Right ventricle myocardium superior (tissue), 1 donor: ENCODE measurements around the gene BMP7. TPM values are rescaled to one million over a fixed set of nuclear protein-coding genes. Genes with fewer than 3 reads are reported as not detected.
A peak's percentile ranks its signal among the peaks of the same experiment; 100 is the strongest.

ENCODE experiments used
- ATAC-seq: fragments of 200-7000 bp; cut with Tn5 transposase; one replicate; pipeline ENCODE4 v1.9.1; 2020; ENCODE audit warnings: mild to moderate bottlenecking; ENCODE audit not compliant: poor library complexity
- DNase-seq: peaks from one replicate; pipeline ENCODE4 v3.0.0-alpha.2; 2020
- intact Hi-C: fragments of 100-400 bp; cut with DNase I; formaldehyde crosslinking; loops from one replicate; pipeline ENCODE4 v1.11.2; 2022
- total RNA-seq: library from RNA; stranded (reverse); fragmentation: NEBNext Ultra II Directional; extraction: Animal tissue kit (Norgen Biotek cat#: 25700); gene quantifications from one replicate; pipeline ENCODE4 v1.2.1, GENCODE V29; 2021
- donor health status: DM: no; HTN: yes; CAD: no; lungs with severe emphysema.

Gene BMP7
- total RNA-seq, 1 donor from 2014 or later: 23.2 TPM

DNA sequence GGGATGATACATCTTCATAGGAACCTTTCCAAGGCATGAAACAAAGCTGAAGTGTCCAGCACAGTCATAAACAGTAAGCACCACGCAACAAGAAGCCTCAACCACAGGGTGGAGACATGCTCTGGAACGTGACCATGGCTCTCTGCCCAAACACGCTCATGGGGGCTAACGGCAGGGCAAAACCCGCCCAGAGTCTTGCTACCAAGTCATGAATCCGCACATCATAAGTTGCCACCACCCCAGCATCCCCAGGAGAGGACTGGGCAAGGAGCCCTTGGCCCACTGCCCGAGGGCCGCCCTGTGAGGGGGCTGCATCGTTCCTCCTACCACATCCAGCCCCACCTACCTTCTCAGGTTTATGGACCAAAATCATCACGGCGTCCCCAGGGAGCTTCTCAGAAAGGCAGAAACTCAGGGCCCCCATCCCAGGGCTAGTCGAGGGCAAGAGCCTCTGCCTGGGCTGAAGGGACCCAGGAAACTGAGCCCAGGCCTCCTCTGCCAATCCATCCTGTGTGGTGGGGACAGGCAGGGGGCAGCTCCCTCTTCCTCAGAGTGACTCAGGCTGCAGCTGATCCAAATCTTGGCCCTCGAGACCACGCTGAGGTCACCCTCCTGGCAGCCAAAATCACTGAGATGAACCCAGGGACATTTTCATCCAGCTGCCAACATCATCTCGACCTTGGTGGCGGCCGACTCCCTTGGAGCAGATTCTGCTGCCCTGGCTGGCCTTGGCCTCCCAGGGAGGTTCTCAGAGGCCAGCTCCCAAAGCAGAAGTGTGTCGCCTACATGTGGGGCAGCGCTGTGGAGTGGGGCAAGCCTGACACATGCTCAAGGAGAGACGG, 42.6 kb downstream of the BMP7 start:
- peak; percentile 69 for DNase-seq
- intact Hi-C loops: no loop called here
- ATAC-seq: peak; percentile 83

DNA sequence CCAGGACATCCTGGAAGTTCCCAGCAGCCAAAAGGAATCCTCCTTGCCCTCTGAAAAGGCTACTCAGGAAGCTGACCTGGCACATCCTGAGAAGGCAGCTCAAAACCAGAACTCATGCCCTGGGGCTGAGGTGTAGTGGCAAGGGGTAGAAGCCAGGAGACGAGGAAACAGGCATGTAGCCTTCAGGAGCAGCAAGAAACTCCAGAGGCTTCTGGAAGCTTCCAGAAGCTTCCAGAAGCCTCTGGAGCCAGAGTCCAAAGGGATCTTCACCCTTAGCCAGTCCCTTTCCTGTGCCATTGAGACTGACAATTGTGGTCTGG, 43.9 kb downstream of the BMP7 start:
- ATAC-seq: no peak
- DNase-seq: no peak
- intact Hi-C loops: no loop called here

DNA sequence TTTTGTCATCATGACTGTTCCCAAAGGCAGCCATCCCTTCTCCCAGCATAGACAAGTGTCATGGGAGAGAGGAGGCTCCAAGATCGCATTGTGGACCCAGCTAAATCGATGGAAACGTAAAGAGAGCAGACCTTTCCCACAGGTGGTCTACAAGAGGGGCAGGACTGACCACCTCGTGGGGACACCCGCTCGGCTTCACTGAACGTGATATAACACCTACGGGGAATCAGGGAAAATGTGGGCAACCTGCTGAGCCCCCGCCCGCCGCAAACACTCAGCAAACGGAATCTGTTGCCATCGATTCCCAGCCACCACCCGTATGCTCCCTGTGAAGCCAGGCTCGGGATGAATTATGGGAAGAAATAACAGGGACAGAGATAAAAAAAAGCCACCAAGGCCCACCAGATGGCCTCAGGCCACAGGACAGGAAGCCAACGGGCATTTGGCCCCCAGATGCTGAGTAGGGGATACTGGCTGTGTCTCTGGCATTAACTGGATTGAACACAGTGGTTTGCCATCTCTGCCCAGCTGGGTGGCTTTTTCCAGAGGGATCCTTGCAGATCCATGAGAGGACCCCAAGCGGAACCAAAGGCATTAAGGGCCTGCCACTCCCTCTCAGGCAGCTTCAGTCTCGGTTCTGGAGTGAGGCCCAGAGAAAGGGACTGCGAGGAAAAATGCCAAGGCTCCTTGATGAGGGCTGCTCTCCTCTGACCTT, 44.4 kb downstream of the BMP7 start:
- DNase-seq (no peak), ATAC-seq (no peak)
- intact Hi-C loops: no loop called here

DNA sequence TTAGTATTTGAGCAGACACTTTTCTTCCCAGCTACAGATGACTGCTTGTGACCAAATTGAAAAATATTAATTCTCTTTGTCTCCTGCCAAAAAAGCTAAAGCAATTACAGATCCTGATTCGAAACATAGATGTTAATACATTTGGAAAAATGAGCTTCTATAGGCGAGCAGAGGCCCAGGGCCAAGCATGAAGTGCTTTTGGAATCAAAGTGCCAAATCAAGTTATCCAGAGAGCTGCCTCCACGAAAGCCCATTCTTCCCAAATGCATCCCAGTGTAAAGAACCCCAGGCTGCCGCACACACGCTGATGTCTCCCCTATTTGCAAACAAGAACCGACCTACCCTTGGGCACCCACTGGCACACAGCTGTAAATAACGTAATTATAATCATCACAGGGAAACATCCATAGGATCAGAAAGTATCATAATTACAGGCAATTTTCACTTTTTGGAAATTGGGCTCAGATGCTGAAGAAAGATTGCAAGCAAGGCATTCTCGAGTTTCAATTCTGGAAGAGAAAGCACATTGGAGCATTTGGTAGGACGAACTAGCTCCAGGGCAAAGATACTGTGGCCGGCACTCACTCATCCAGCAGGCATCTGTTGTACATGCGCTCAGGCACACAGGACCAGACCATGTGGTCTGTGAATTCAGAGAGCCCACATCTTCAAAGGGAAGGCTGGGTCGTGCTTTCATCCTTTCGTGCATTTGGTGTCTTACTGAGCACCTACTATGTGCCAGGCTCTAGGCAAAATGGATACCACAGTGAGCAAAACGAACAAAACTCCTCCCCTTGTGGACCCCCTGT, 45.9 kb downstream of the BMP7 start:
- ATAC-seq: no peak
- intact Hi-C loops: no loop called here
- no peak for DNase-seq

DNA sequence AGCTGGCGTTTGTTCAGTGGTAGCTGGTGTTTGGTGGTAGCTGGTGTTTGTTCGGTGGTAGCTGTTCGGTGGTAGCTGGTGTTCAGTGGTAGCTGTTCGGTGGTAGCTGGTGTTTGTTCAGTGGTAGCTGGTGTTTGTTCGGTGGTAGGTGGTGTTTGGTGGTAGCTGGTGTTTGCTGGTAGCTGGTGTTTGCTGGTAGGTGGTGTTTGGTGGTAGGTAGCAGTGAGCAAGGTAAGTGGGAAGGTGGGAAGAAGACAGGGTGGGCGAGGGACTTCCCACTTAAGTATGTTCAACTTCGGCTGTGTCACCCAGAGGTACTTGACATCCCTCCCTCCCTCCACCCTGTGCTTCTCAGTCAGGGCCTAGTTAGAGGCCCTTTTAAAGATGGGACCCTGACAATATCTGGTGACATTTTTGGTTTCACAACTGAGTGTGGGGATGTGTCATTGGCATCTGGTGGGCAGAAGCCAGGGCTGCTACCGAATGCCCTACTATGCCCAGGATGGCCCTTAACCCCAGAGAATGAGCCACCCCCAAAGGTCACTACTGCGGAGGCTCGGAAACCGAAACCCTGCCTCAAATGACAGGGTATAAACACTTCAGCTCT, 47.3 kb downstream of the BMP7 start:
- intact Hi-C loops: no loop called here
- DNase-seq (no peak), ATAC-seq (no peak)

DNA sequence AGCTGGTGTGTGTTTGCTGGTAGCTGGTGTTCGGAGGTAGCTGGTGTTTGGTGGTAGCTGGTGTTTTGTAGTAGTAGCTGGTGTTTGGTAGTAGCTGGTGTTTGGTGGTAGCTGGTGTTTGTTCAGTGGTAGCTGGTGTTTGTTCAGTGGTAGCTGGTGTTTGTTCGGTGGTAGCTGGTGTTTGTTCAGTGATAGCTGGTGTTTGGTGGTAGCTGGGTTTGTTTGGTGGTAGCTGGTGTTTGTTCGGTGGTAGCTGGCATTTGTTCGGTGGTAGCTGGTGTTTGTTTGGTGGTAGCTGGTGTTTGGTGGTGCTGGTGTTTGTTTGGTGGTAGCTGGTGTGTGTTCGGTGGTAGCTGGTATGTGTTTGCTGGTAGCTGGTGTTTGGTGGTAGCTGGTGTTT, 48.0 kb downstream of the BMP7 start:
- ATAC-seq (no peak), DNase-seq (no peak)
- intact Hi-C loops: no loop called here

DNA sequence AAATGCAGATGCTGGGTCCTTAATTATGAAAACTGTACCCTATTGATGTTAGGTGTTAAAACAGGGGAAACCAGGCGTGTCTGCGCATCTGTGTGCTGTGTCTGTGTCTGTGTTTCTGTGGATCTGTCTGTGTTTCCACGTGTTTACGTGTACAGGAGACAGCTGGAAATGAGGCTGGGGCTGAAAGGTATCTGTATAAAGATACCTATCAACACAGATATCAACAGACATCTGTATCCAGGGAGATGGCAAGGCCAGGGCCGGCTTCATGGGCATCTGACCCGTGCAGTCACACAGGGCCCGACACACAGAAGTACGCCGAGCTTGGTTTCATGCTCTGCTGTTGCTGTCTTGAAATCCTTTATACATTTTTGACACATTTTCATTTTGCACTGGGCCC, 48.6 kb downstream of the BMP7 start:
- ATAC-seq (no peak), DNase-seq (no peak)
- intact Hi-C loops: no loop called here

DNA sequence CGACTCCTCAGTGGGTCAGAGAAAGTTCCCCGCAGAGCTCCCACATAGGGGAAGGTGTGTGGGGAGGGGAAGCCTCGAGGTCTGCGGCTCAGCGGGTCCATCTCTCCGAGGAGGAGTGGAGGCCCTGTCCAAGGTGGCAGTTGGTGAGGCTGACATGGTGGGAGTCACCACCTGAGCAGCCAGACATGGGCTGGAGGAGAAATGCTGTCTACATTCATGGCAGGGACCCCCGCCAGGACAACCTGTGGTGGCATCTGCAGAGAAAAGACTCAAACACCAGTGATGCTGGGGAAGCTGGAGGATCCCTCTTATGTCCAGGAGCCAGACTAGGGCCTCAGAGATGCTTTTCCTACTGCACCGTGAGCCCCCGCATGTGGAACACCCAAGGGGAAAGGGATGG, 49.8 kb downstream of the BMP7 start:
- no peak for DNase-seq

DNA sequence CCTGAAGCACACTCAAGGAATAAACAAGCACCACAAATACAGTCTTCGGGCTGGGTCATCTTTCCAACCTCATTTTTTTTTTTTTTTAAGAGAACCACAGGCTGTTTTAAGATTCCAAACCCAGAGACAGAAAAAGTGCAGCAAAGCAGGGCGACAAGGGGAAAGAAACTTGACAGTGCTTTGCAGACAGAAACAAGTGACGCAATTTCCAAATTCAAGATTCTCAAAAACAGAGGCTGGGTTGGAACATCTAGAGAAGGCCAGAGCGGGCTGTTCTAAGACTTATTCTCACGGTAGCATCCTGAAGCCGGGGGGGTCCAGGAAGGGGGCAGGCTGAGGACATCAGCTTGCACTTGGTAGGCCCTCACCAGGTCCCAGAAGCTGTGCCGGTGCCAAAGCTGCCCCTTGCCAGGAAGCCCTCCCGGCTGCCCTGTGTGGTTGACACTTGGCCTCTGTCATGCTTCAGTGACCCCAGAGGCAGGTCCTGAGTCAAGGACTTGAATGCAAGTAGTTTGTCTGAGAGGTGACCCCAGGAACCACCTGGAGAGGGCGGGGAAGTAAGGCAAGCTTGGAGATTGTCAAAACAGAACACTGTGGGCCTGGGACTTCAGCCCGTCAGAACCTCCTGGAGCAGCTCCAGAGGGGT, 50.5 kb downstream of the BMP7 start:
- DNase-seq (no peak), ATAC-seq (no peak)
- intact Hi-C loops: no loop called here

More for the DNA sequence above, 49.8 kb downstream of the BMP7 start:
- intact Hi-C loops: no loop called here
- no peak for ATAC-seq

DNA sequence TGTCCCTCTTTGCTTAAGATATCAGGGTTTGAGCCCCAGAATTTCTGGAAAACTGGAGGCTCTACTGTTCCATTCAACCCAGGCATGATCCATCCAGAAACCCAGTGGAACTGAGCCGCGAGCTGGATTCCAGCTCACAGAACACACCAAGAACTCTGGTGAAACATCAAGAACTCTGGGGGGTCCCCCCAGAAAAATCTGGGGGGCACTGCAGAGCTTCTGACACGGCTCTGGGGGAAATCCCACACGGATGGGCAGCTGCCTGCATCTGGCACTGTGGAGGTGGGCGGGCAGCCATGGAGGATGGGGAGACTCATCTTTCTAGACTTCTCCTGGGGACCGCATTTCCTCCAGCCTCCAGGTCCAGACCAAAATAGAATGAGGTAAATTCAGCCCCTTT, 51.0 kb downstream of the BMP7 start:
- DNase-seq (no peak), ATAC-seq (no peak)
- intact Hi-C loops: no loop called here

DNA sequence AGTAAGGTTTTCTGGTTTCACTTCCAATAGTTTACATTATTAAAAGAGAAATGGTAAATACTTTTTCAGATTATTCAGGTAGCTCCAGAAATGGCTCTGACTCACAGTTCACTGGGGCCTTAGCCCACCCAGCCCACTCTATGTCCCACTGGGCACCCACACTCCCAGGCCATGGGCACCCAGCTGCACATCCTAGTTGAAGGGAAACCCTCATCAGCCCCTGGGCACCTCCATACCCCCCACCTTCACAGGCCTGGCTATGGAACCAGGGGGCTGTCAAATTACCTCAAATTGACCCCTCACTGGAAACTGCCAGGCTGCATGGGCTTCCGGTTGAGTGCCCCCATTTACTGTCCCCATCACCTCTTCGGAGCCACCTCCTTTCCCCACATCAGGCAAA, 51.5 kb downstream of the BMP7 start:
- no peak for ATAC-seq
- intact Hi-C loops: no loop called here
- no peak for DNase-seq

DNA sequence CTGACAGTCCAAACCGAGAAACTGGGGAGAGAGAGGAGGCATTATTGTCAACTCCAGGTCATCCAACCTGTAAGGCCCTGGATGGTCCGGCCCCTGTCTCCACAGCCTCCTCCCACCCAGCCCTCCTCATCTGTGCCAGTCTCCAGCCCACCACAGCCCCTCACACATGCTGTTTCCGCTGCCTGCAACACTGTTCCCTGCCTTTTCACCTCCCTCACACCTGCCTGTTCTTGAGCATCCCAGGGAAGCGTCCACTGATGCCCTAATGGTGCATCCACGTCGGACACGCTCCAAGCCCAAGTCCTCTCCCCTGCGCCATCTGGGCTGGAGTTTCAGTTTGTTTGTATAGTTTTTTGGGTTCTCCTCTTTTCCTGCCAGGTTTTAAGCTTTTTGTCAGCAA, 52.0 kb downstream of the BMP7 start:
- no peak for ATAC-seq
- DNase-seq: no peak
- intact Hi-C loops: no loop called here

DNA sequence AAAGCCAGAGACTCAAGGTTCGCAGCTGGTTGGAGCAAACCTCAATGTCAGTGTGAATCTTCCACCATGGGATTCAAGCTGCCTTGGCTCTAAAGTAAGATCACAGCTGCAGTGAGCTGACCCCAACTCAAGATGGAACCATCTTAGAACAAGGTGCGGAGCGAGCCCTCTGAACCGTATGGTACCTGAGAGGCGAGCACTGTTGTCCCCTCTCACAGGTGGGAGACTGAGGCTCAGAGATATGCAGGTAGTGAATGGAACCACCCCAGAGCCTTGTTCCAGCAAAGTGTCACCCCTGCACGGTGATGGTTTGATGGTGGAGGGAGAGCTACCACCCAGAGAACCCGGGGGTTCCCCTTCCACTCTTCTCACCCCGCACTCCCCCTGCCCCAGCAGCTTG, 52.5 kb downstream of the BMP7 start:
- ATAC-seq: no peak
- intact Hi-C loops: no loop called here
- DNase-seq: no peak

DNA sequence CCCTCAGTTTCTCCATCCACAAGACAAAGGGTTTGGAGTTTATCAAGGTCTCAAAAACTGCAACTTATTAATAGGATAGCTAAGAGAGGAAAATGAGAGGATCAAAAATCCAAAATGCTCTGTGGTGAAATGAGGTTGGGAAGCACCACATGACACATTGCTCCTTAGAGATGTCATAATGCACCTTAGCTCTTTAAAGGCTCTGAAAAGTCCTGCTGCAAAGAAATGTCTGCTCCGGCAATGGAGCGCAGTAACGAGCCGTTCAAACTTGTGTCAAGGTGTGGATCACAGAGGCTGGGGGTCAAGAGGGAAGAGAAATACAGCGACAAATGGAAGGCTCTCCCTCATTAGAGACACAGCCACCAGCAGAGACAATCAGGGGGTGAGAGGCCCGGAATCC, 53.1 kb downstream of the BMP7 start:
- intact Hi-C loops: no loop called here
- ATAC-seq (no peak), DNase-seq (no peak)

DNA sequence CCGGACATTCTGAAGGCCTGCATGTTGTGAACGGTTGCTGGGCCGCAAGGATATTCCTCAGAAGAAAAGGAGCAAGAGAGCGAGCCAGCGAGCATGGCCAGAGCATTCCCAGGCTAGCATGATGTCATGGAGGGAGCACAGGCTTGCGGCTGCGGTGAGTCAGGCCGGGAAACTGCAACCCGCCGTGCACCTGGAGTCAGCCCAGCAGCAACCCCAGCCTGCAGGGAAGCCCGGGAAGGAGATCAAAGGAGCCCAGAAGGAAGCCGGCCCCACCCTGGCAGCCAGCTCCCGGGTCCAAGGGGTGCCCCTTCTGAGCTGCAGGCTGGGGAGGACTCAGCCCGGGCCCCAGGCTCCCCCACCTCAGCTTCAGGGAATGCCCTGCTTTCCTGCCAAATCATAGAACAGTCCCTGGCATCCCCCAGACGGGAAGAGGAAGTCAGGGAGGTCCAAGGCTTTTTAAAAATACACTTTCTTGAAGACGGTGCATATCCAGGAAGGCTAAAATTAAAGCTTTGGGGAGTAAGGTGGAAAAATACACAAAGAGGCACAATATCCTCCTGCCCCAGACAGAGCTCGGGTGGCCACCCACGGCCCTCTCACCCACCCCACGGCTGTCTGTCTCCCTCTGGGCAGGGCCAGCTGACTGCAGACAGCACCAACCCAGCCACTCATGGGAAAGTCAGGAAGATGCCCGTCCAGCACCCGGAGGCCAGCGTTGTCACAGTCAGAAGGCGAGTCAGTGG, 53.7 kb downstream of the BMP7 start:
- peak; percentile 90 for ATAC-seq
- peak; percentile 69 for DNase-seq
- intact Hi-C loops: no loop called here

DNA sequence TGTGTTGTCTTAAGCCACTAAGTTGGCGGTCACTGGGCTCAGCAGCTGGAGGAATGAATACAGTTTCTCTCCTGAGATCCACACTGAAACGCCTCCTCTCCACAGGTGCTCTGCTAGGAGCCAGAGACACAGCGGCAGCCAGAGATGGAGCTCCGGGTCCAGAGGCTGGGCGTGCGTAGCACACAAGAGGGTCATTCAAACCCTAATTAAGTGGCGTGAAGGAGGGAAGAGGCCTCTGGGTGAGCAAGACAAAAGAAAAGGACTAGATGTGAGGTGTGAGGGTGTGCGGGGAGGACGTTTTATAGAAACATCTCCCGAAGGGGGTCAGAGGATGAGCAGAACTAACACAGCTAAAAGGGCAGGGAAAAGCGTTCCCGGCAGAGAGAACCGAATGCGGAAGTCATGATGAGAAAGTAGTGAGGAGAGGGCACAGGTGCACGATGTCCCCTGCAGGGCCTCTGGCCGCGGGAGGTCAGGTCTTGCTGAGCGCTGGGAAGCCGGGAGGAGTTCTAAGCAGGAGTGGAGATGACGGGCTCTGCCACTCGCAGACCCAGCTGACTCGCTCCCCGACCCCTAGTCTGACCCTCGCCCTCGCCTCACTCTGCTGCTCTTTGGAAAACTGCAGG, 54.4 kb downstream of the BMP7 start:
- DNase-seq (no peak), ATAC-seq (no peak)
- intact Hi-C loops: no loop called here

DNA sequence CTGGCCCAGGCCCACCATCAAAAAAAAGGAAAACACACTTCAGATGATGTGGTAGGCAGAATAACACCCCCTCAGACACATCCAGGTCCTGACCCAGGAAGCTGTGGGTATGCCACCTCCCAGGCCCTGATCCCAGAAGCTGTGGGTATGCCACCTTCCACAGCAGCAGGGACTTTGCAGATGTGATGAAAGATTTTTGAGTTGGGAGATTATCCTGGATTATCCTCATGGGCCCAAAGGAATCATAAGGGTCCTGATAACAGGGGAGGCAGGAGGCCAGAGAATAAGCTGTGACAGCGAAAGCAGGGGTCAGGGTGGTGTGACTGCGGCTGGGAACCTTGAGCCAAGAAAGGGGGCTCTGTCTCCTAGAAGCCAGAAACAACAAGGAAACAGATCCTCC, 55.0 kb downstream of the BMP7 start:
- DNase-seq: no peak
- no peak for ATAC-seq
- intact Hi-C loops: no loop called here

DNA sequence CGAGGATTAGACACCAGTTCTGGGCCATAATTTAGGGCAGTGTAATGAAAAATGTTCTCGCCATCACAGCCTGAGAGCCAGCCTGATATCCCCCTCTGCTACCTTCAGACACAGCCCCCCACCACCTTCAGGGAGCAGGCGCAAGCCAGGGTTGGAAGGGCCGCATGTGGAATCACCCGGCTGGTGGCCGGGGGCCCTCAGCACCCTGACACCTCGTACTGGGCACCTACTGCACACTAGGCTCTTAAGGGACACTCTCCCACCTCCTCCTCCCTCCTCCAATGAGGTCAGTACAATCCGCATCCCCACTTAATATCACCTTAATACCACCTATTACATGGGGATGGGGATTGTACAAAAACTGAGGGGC, 55.5 kb downstream of the BMP7 start:
- intact Hi-C loops: no loop called here
- DNase-seq (no peak), ATAC-seq (no peak)
